SK-N-MC (cell line): ENCODE data around the gene KIAA1958.

Experiments used
- EZH2 ChIP-seq: fragments of 200-600 bp; sonication (generic); IDR thresholded peaks from one replicate; pipeline ENCODE4 v1.6.1; 2017; ENCODE audit warnings: antibody characterized with exemption
- POLR2AphosphoS5 ChIP-seq: IDR thresholded peaks from 2 replicates; pipeline ENCODE4 v1.6.1; 2012; ENCODE audit warnings: mild to moderate bottlenecking, low read depth, low read length, borderline replicate concordance

GRCh38 chr9:112562235-112562958 lies 75.8 kb downstream of the KIAA1958 start:
- no peak for TF ChIP-seq POLR2AphosphoS5
- TF ChIP-seq EZH2, result no peak
